Loucy (cell line): ENCODE measurements around the gene CYP2J2.
A peak's percentile ranks its signal among the peaks of the same experiment; 100 is the strongest.

Experiments
- H2AFZ ChIP-seq: fragments of 200-600 bp; sonication (generic); 2 replicates; pipeline ENCODE4 v1.6.0; 2016; ENCODE audit warnings: antibody characterized with exemption, mild to moderate bottlenecking, low read length, moderate library complexity
- H3F3A ChIP-seq: fragments of 200-600 bp; 2 replicates; pipeline ENCODE4 v1.6.0; 2016; ENCODE audit warnings: antibody characterized with exemption, low read depth, mild to moderate bottlenecking
- H3K27me3 ChIP-seq: fragments of 200-600 bp; sonication (generic); 2 replicates; pipeline ENCODE4 v1.6.1; 2014; ENCODE audit warnings: low read length, mild to moderate bottlenecking; ENCODE audit not compliant: insufficient read depth, poor library complexity, severe bottlenecking
- H3K36me3 ChIP-seq: fragments of 200-600 bp; sonication (generic); 2 replicates; pipeline ENCODE4 v1.6.1; 2016; ENCODE audit warnings: low read length; ENCODE audit not compliant: insufficient read depth
- H3K4me1 ChIP-seq: fragments of 200-600 bp; sonication (generic); 2 replicates; pipeline ENCODE4 v1.5.1; 2014; ENCODE audit warnings: low read length, mild to moderate bottlenecking; ENCODE audit not compliant: insufficient read depth, poor library complexity, severe bottlenecking
- H3K4me2 ChIP-seq: fragments of 200-600 bp; sonication (generic); 2 replicates; pipeline ENCODE4 v1.6.0; 2014; ENCODE audit warnings: antibody characterized with exemption, low read length, low read depth, mild to moderate bottlenecking; ENCODE audit not compliant: poor library complexity, severe bottlenecking
- H3K4me3 ChIP-seq: fragments of 200-600 bp; sonication (generic); 2 replicates; pipeline ENCODE4 v1.5.1; 2014; ENCODE audit warnings: low read length, mild to moderate bottlenecking, mixed read lengths; ENCODE audit not compliant: poor library complexity, severe bottlenecking
- H3K79me2 ChIP-seq: fragments of 200-600 bp; sonication (generic); 2 replicates; pipeline ENCODE4 v1.6.1; 2014; ENCODE audit warnings: low read length; ENCODE audit not compliant: insufficient read depth
- H3K9ac ChIP-seq: fragments of 200-600 bp; sonication (generic); 2 replicates; pipeline ENCODE4 v1.6.0; 2014; ENCODE audit warnings: mild to moderate bottlenecking, low read depth, low read length, moderate library complexity; ENCODE audit not compliant: poor library complexity, severe bottlenecking
- H3K9me2 ChIP-seq: fragments of 200-600 bp; sonication (generic); replicated peaks from 2 replicates; pipeline ENCODE4 v1.6.1; 2016; ENCODE audit warnings: low read depth, low read length, mixed read lengths
- H3K9me3 ChIP-seq: fragments of 200-600 bp; sonication (generic); 2 replicates; pipeline ENCODE4 v1.6.1; 2014; ENCODE audit warnings: mild to moderate bottlenecking, antibody characterized with exemption, low read length, low read depth; ENCODE audit not compliant: insufficient read depth
- H4K20me1 ChIP-seq: fragments of 200-600 bp; sonication (generic); 2 replicates; pipeline ENCODE4 v1.6.0; 2014; ENCODE audit warnings: antibody characterized with exemption, low read length, mild to moderate bottlenecking; ENCODE audit not compliant: insufficient read depth, poor library complexity, severe bottlenecking
- EZH2phosphoT487 ChIP-seq: fragments of 200-600 bp; IDR thresholded peaks from 2 replicates; pipeline ENCODE4 v1.6.1; 2018; ENCODE audit warnings: antibody characterized with exemption, mild to moderate bottlenecking, moderate library complexity, borderline replicate concordance
- TF ChIP-seq, protein P1 (sequence below): fragments of 200-600 bp; sonication (generic); conservative IDR thresholded peaks from 2 replicates; pipeline ENCODE4 v1.5.1; 2014; ENCODE audit warnings: mild to moderate bottlenecking, antibody characterized with exemption, low read length

Gene CYP2J2

DNA sequence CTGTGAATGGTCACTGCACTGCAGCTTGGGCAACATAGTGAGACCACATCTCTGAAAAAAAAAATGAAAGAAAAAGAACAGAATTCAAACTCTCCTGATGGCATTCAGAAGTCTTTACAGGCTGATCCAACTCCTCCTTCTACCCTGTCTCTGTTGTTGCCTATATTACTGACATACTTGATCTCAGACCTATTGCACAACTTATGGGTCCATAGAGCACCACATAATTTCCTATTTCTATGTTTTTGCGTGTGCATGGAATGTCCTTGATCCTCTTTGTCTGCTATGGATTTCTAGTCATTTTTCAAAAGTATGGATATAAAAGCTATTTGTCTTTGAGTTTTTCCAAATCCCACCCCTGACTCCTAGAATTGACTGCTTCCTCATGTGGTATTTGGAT is 22.4 kb upstream of the CYP2J2 start:
- Histone ChIP-seq H2AFZ (no peak overlapping the region), H3K27me3 (no peaks in the 10 kb centered on the region), H3K9me2 (no peaks in the 10 kb centered on the region), H4K20me1 (no peaks in the 10 kb centered on the region), H3F3A (no peaks in the 10 kb centered on the region), H3K9ac (no peak overlapping the region), H3K4me1 (peaks cover 3% of the 10 kb centered on the region), H3K36me3 (no peaks in the 10 kb centered on the region), H3K4me2 (no peak overlapping the region), H3K9me3 (no peaks in the 10 kb centered on the region), H3K4me3 (no peak overlapping the region), H3K79me2 (no peaks in the 10 kb centered on the region)
- TF ChIP-seq, protein P1, sequence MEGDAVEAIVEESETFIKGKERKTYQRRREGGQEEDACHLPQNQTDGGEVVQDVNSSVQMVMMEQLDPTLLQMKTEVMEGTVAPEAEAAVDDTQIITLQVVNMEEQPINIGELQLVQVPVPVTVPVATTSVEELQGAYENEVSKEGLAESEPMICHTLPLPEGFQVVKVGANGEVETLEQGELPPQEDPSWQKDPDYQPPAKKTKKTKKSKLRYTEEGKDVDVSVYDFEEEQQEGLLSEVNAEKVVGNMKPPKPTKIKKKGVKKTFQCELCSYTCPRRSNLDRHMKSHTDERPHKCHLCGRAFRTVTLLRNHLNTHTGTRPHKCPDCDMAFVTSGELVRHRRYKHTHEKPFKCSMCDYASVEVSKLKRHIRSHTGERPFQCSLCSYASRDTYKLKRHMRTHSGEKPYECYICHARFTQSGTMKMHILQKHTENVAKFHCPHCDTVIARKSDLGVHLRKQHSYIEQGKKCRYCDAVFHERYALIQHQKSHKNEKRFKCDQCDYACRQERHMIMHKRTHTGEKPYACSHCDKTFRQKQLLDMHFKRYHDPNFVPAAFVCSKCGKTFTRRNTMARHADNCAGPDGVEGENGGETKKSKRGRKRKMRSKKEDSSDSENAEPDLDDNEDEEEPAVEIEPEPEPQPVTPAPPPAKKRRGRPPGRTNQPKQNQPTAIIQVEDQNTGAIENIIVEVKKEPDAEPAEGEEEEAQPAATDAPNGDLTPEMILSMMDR: no peak
- TF ChIP-seq EZH2phosphoT487: no peak

DNA sequence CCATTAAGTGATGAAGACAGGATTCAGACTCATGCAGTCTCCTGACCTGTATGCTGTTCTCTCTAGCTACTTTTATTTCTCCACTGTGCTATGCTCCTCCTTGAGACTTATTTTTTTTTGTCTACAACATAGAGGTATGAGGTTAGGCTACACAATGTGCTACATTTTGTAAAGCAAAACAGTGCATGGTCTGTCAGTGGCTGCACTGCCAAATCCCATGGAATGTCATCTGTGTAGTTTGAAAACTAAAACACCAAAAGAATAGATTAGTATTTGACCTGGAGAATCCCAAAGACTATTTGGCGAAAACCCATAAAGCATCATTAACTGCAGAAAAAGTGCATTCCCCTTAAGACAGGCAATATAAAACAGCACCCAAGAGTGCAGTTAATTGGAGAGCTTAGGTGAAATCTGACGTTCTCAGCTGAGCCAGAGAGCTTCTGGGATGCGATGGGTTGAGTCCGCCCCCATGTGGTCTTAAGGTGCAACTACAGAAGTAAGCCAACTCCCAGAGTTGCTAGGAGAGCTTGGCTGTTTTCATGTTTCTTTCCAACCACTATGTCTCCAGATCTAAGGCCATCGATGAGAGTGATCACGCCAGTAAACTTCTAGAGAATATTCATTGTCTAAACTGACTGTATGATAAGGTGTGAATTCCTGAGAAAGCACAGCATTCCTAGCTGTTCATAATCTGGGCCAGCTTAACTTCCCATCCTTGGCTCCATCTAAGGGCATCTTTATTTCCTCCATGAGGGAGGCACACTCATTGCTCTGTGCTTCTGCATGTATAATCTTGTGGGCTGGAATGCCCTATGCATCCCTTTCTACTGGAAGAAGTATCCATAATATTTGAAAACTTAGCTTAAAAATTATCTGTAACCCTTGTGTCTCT is 20.7 kb upstream of the CYP2J2 start:
- H3K9me2 ChIP-seq: no peaks in the 10 kb centered on the region
- no peaks in the 10 kb centered on the region for H3F3A ChIP-seq
- no peak overlapping the region for H3K9ac ChIP-seq
- no peak overlapping the region for H3K4me2 ChIP-seq
- no peaks in the 10 kb centered on the region for H3K36me3 ChIP-seq
- no peaks in the 10 kb centered on the region for H3K27me3 ChIP-seq
- H2AFZ ChIP-seq: peak overlapping the region; percentile 83
- no peaks in the 10 kb centered on the region for H3K9me3 ChIP-seq
- no peaks in the 10 kb centered on the region for H3K79me2 ChIP-seq
- no peak for TF ChIP-seq EZH2phosphoT487
- TF ChIP-seq, protein P1: peak; percentile 94
- peaks cover 3% of the 10 kb centered on the region for H3K4me1 ChIP-seq
- H4K20me1 ChIP-seq: no peaks in the 10 kb centered on the region
- no peak overlapping the region for H3K4me3 ChIP-seq

DNA sequence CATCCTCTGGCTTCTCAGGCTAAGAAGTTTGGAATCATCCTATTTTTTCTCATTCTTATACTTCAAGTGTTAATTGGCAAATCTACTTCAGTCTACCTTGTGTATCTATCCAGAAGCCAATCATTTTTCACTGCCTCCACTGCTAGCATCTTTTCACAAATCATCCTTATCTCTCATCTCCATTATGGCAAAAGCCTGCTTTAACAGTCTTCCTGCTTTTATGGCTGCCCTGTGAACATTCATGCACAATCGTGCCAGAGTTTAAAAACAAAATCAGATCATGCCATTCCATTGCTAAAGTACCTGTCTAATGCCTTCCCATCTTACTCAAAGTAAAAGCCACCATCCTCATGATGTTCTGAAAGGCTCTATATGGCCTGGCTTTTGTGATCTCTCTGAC is 19.2 kb upstream of the CYP2J2 start:
- no peak for TF ChIP-seq EZH2phosphoT487
- TF ChIP-seq, protein P1: no peak
- no peaks in the 10 kb centered on the region for H3F3A ChIP-seq
- no peaks in the 10 kb centered on the region for H3K27me3 ChIP-seq
- no peaks in the 10 kb centered on the region for H3K79me2 ChIP-seq
- H3K4me2 ChIP-seq: no peak overlapping the region
- H3K9me3 ChIP-seq: no peaks in the 10 kb centered on the region
- H3K36me3 ChIP-seq: no peaks in the 10 kb centered on the region
- no peaks in the 10 kb centered on the region for H4K20me1 ChIP-seq
- no peak overlapping the region for H2AFZ ChIP-seq
- H3K9me2 ChIP-seq: no peaks in the 10 kb centered on the region
- no peak overlapping the region for H3K9ac ChIP-seq
- peaks cover 3% of the 10 kb centered on the region for H3K4me1 ChIP-seq
- H3K4me3 ChIP-seq: no peak overlapping the region
